CD14-positive monocyte (primary cell): ENCODE results near the gene C2orf76. TPM values are rescaled to one million over a fixed set of nuclear protein-coding genes. Genes with fewer than 3 reads are reported as not detected.

Experiments used
- DNase-seq, 3 donors: peaks; one replicate each; pipeline ENCODE4 v3.0.0-alpha.2; 2011 to 2022
- H2AFZ ChIP-seq: 2 replicates; pipeline ENCODE4 v1.6.0; 2012; ENCODE audit warnings: mild to moderate bottlenecking, low read depth, low read length, inconsistent platforms; ENCODE audit not compliant: insufficient read depth, poor library complexity, severe bottlenecking
- H3K27ac ChIP-seq, 2 donors: 1 replicate in 1 of 2; 2 replicates in 1 of 2; pipeline ENCODE4 v1.5.1; 2012 to 2013; ENCODE audit warnings: low read length in 2 of 2, control low read depth in 1 of 2, inconsistent platforms in 1 of 2, low read depth in 1 of 2, mild to moderate bottlenecking in 1 of 2
- H3K27me3 ChIP-seq, 2 donors: one replicate each; pipeline versions ENCODE4 v1.6.0 to v1.6.1; 2011 to 2013; ENCODE audit warnings: low read length in 2 of 2; ENCODE audit not compliant: control insufficient read depth in 2 of 2, insufficient read depth in 2 of 2
- H3K36me3 ChIP-seq, 2 donors: replicated peaks in 1 of 2; 1 replicate in 1 of 2; 2 replicates in 1 of 2; pipeline versions ENCODE4 v1.5.1 to v1.6.1; 2012 to 2013; ENCODE audit warnings: low read length in 2 of 2, control low read depth in 1 of 2, inconsistent platforms in 1 of 2, mild to moderate bottlenecking in 1 of 2; ENCODE audit not compliant: insufficient read depth in 2 of 2, control insufficient read depth in 1 of 2
- H3K4me1 ChIP-seq, 2 donors: 1 replicate in 1 of 2; 2 replicates in 1 of 2; pipeline versions ENCODE4 v1.5.1 to v1.6.1; 2012 to 2013; ENCODE audit warnings: low read length in 2 of 2, control low read depth in 1 of 2, inconsistent platforms in 1 of 2, mild to moderate bottlenecking in 1 of 2, moderate library complexity in 1 of 2; ENCODE audit not compliant: insufficient read depth in 2 of 2, control insufficient read depth in 1 of 2
- H3K4me2 ChIP-seq: replicated peaks from 2 replicates; pipeline ENCODE3; 2012; ENCODE audit warnings: low read length, moderate library complexity, mild to moderate bottlenecking; ENCODE audit not compliant: poor library complexity, severe bottlenecking; ENCODE audit errors: extremely low read depth
- H3K4me3 ChIP-seq, 3 experiments: fragments of 200-600 bp in 1 of 3; sonication (generic) in 1 of 3; replicated peaks in 1 of 3; 1 replicate in 2 of 3; 2 replicates in 1 of 3; pipeline ENCODE4 v1.5.1; 2011 to 2013; ENCODE audit warnings: low read length in 3 of 3, mild to moderate bottlenecking in 3 of 3, control low read depth in 2 of 3, low read depth in 2 of 3, inconsistent platforms in 1 of 3, moderate library complexity in 1 of 3
- H3K79me2 ChIP-seq: 2 replicates; pipeline ENCODE4 v1.6.0; 2012; ENCODE audit warnings: mild to moderate bottlenecking, control low read depth, inconsistent platforms, low read length, moderate library complexity; ENCODE audit not compliant: insufficient read depth
- H3K9ac ChIP-seq: 2 replicates; pipeline ENCODE4 v1.6.0; 2017; ENCODE audit warnings: low read length, mild to moderate bottlenecking; ENCODE audit not compliant: insufficient read depth, poor library complexity, severe bottlenecking
- H3K9me3 ChIP-seq, 2 donors: replicated peaks in 1 of 2; 1 replicate in 1 of 2; 2 replicates in 1 of 2; pipeline versions ENCODE4 v1.5.1 to v1.6.1; 2012 to 2013; ENCODE audit warnings: low read length in 2 of 2, control low read depth in 1 of 2; ENCODE audit not compliant: control insufficient read depth in 1 of 2, insufficient read depth in 1 of 2
- H4K20me1 ChIP-seq: 2 replicates; pipeline ENCODE4 v1.6.0; 2012; ENCODE audit warnings: mild to moderate bottlenecking, low read length, control low read depth, moderate library complexity; ENCODE audit not compliant: insufficient read depth
- H3K27ac Mint-ChIP-seq, 7 donors: one replicate each; pipeline ENCODE4 v1.8.0; 2020; ENCODE audit warnings: mild to moderate bottlenecking in 7 of 7, mixed read lengths in 7 of 7, moderate library complexity in 6 of 7, inconsistent platforms in 2 of 7
- H3K27me3 Mint-ChIP-seq, 3 donors: one replicate each; pipeline ENCODE4 v1.8.0; 2021 to 2022; ENCODE audit warnings: low read depth in 3 of 3, mild to moderate bottlenecking in 3 of 3, mixed read lengths in 3 of 3, moderate library complexity in 3 of 3, inconsistent platforms in 1 of 3
- H3K36me3 Mint-ChIP-seq, 2 donors: one replicate each; pipeline ENCODE4 v1.8.0; 2020; ENCODE audit warnings: mixed read lengths in 2 of 2, inconsistent platforms in 1 of 2, mild to moderate bottlenecking in 1 of 2
- H3K4me1 Mint-ChIP-seq: one replicate; pipeline ENCODE4 v1.8.0; 2020; ENCODE audit warnings: mild to moderate bottlenecking, mixed read lengths
- H3K4me3 Mint-ChIP-seq, 2 donors: one replicate each; pipeline ENCODE4 v1.8.0; 2020; ENCODE audit warnings: mild to moderate bottlenecking in 2 of 2, mixed read lengths in 2 of 2, moderate library complexity in 1 of 2
- H3K9me3 Mint-ChIP-seq, 7 donors: one replicate each; pipeline ENCODE4 v1.8.0; 2020 to 2022; ENCODE audit warnings: mixed read lengths in 7 of 7, mild to moderate bottlenecking in 6 of 7, moderate library complexity in 6 of 7, inconsistent platforms in 2 of 7
- WGBS: methylation state at CpG from one replicate; pipeline ENCODE4 v1.1.5; 2013; ENCODE audit warnings: missing lambda C conversion rate; ENCODE audit not compliant: insufficient coverage; 5-methylcytosine and 5-hydroxymethylcytosine counted together
- intact Hi-C, 2 donors: fragments of 100-400 bp; cut with micrococcal nuclease; formaldehyde crosslinking; loops; one replicate each; pipeline versions ENCODE4 v1.15.0 to v1.15.1; 2023
- polyA plus RNA-seq, 3 donors: library from polyadenylated mRNA; depleted of rRNA in 1 of 3; unstranded in 2 of 3; stranded (reverse) in 1 of 3; fragments of 300-500 nt in 2 of 3; fragments of >200 nt in 1 of 3; fragmentation: Illumina TruSeq in 2 of 3; gene quantifications; 1 replicate in 2 of 3; 2 replicates in 1 of 3; pipeline ENCODE4 v1.2.3, GENCODE V29; 2012 to 2021
- TF ChIP-seq, protein P1 (sequence below): fragments of 200-600 bp; IDR thresholded peaks from one replicate; pipeline ENCODE4 v1.8.0; 2022; ENCODE audit warnings: antibody characterized with exemption, mild to moderate bottlenecking

Gene C2orf76
- polyA plus RNA-seq, 3 donors = 9.7 to 32.5 (median 31.0) TPM

DNA sequence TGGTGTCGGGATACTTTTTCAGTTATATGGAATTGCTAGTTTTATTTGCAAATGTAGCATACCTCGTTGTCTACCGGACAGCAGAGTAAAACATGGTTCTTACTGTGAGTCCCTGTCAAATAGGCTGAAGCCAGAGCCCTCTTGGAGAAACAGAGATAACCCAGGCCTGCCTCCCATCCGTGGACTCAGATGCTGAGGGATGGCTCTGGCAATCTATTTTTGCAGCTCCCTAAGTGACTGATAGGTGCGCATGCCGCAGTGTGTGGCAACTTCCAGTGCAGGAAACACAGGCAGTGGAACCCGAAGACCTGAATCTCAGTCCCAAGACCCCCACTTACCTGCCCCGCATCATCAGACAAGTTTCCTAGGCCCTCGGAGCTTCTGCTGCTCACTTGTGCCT, 109.4 kb downstream of the C2orf76 start:
- WGBS = 94% methylated on average over 9 of the region's 9 CpGs
- no peaks in the 10 kb centered on the region for H3K4me1 Mint-ChIP-seq
- Histone ChIP-seq H3K4me2 (no peak overlapping the region), H3K4me1 (no peaks in the 10 kb centered on the region), H3K9ac (no peak overlapping the region), H3K4me3 (no peak overlapping the region), H2AFZ (no peak overlapping the region), H3K36me3 (peaks cover 17 to 59% of the 10 kb centered on the region in 2 donors), H4K20me1 (no peaks in the 10 kb centered on the region), H3K79me2 (no peaks in the 10 kb centered on the region), H3K27ac (no peak overlapping the region), H3K27me3 (no peaks in the 10 kb centered on the region), H3K9me3 (no peaks in the 10 kb centered on the region)
- no peak overlapping the region for H3K4me3 Mint-ChIP-seq
- no peak overlapping the region for H3K27ac Mint-ChIP-seq
- TF ChIP-seq, protein P1, sequence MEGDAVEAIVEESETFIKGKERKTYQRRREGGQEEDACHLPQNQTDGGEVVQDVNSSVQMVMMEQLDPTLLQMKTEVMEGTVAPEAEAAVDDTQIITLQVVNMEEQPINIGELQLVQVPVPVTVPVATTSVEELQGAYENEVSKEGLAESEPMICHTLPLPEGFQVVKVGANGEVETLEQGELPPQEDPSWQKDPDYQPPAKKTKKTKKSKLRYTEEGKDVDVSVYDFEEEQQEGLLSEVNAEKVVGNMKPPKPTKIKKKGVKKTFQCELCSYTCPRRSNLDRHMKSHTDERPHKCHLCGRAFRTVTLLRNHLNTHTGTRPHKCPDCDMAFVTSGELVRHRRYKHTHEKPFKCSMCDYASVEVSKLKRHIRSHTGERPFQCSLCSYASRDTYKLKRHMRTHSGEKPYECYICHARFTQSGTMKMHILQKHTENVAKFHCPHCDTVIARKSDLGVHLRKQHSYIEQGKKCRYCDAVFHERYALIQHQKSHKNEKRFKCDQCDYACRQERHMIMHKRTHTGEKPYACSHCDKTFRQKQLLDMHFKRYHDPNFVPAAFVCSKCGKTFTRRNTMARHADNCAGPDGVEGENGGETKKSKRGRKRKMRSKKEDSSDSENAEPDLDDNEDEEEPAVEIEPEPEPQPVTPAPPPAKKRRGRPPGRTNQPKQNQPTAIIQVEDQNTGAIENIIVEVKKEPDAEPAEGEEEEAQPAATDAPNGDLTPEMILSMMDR = no peak
- intact Hi-C loops = no loop called here
- H3K36me3 Mint-ChIP-seq = peaks cover 38 to 42% of the 10 kb centered on the region in 2 donors
- no peak for DNase-seq
- peaks cover 0 to 2% (median 0%) of the 10 kb centered on the region in 7 donors for H3K9me3 Mint-ChIP-seq
- peaks cover 0 to 1% (median 0%) of the 10 kb centered on the region in 3 donors for H3K27me3 Mint-ChIP-seq

DNA sequence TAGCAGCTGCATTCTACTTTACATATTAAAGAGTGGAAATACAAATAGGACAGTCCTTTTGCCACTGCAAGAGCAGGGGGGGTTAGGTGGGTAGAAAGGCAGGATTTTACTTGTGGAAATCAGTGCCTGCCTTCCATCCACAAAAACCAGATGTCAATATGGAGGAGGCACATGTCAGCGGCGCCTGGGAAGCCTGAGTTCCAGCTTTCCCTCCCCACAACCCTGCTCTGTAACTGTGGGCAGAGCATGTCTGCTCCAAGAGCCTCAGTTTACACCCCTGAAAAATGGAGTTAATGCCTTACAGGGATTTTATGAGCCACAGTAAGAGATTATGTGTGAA, 110.1 kb downstream of the C2orf76 start:
- no CpG with 5 or more reads among the region's 2 CpGs for WGBS
- H4K20me1 ChIP-seq = no peaks in the 10 kb centered on the region

More for the DNA sequence above, 110.1 kb downstream of the C2orf76 start:
- TF ChIP-seq, protein P1 = no peak
- H3K36me3 ChIP-seq = peaks cover 17 to 65% of the 10 kb centered on the region in 2 donors
- H3K4me1 Mint-ChIP-seq = no peaks in the 10 kb centered on the region
- H3K4me1 ChIP-seq = no peaks in the 10 kb centered on the region
- H3K36me3 Mint-ChIP-seq = peaks cover 40 to 44% of the 10 kb centered on the region in 2 donors
- no peak overlapping the region for H3K27ac Mint-ChIP-seq
- no peak overlapping the region for H3K4me3 Mint-ChIP-seq
- H3K4me2 ChIP-seq = no peak overlapping the region
- no peaks in the 10 kb centered on the region for H3K27me3 ChIP-seq
- no peaks in the 10 kb centered on the region for H3K79me2 ChIP-seq
- DNase-seq = no peak
- H3K9me3 Mint-ChIP-seq = peaks cover 0 to 2% (median 0%) of the 10 kb centered on the region in 7 donors
- H3K27ac ChIP-seq = no peak overlapping the region
- intact Hi-C loops = no loop called here
- H3K9me3 ChIP-seq = no peaks in the 10 kb centered on the region
- peaks cover 0 to 2% (median 0%) of the 10 kb centered on the region in 3 donors for H3K27me3 Mint-ChIP-seq
- no peak overlapping the region for H2AFZ ChIP-seq
- H3K9ac ChIP-seq = no peak overlapping the region
- H3K4me3 ChIP-seq = no peak overlapping the region
